Activated CD8-positive, alpha-beta T cell treated with anti-CD3 and anti-CD28 coated beads for 36 hours (primary cell): ENCODE data around the gene CCDC127. TPM values are rescaled to one million over a fixed set of nuclear protein-coding genes. Genes with fewer than 3 reads are reported as not detected.

Experiments
- ATAC-seq: fragments of 200-7000 bp; cut with Tn5 transposase; one replicate; pipeline ENCODE4 v1.10.0; 2021; ENCODE audit warnings: mild to moderate bottlenecking, moderate library complexity
- CTCF ChIA-PET: fragments of 350-600 bp; sonication (Branson Sonifier 250); formaldehyde crosslinking; loops from one replicate; lab custom pipeline; 2021; ENCODE audit warnings: antibody characterized with exemption; lab: Charles Lee
- POLR2A ChIA-PET: fragments of 350-600 bp; sonication (Branson Sonifier 250); formaldehyde crosslinking; loops from one replicate; lab custom pipeline; 2021; ENCODE audit warnings: antibody characterized with exemption; lab: Charles Lee
- DNase-seq: peaks from one replicate; pipeline ENCODE4 v3.0.0-alpha.2; 2020
- H3K27ac Mint-ChIP-seq: one replicate; pipeline ENCODE4 v1.8.0; 2021; ENCODE audit warnings: mild to moderate bottlenecking, mixed read lengths
- H3K27me3 Mint-ChIP-seq: one replicate; pipeline ENCODE4 v1.8.0; 2021; ENCODE audit warnings: mixed read lengths
- H3K36me3 Mint-ChIP-seq: one replicate; pipeline ENCODE4 v1.8.0; 2021; ENCODE audit warnings: low read depth, mixed read lengths
- H3K4me1 Mint-ChIP-seq: one replicate; pipeline ENCODE4 v1.8.0; 2021; ENCODE audit warnings: low read depth, mixed read lengths
- H3K4me3 Mint-ChIP-seq: one replicate; pipeline ENCODE4 v1.8.0; 2021; ENCODE audit warnings: mild to moderate bottlenecking, moderate library complexity, mixed read lengths
- H3K9me3 Mint-ChIP-seq: one replicate; pipeline ENCODE4 v1.8.0; 2021; ENCODE audit warnings: mixed read lengths
- CTCF ChIP-seq: fragments of 200-600 bp; IDR thresholded peaks from one replicate; pipeline ENCODE4 v1.8.0; 2022; ENCODE audit warnings: antibody characterized with exemption, mild to moderate bottlenecking
- intact Hi-C: fragments of 100-400 bp; cut with micrococcal nuclease; formaldehyde crosslinking; loops from one replicate; pipeline ENCODE4 v1.10.0; 2022
- total RNA-seq, 2 experiments: library from RNA; stranded (reverse); gene quantifications; one replicate each; pipeline ENCODE4 v1.2.3, GENCODE V29; 2021

CCDC127 gene
- total RNA-seq, 2 experiments from 2014 or later = 4.2 to 4.3 TPM

- no peak for DNase-seq
- no peak for TF ChIP-seq CTCF
- H3K4me1 Mint-ChIP-seq = peaks cover 13% of the 10 kb centered on the region
- POLR2A ChIA-PET = interaction anchor here (1.2 kb wide), 1 partner anchor 11 kb away, joined by 3 read pairs; the partner anchor contains the start of genes CCDC127 and SDHA
- peaks cover 20% of the 10 kb centered on the region for H3K36me3 Mint-ChIP-seq
- no peak overlapping the region for H3K4me3 Mint-ChIP-seq
- CTCF ChIA-PET = interaction anchor here (2.6 kb wide), 1 partner anchor 19 kb away, joined by 7 read pairs; no protein-coding TSS in a partner anchor
- no peak for ATAC-seq
- H3K27me3 Mint-ChIP-seq = no peaks in the 10 kb centered on the region
- intact Hi-C loops = no loop called here
- H3K27ac Mint-ChIP-seq = no peak overlapping the region
- no peaks in the 10 kb centered on the region for H3K9me3 Mint-ChIP-seq
These were observed 10.4 kb downstream of the CCDC127 start for GRCh38 chr5:207599-207998.

- CTCF ChIA-PET = interaction anchor here (2.6 kb wide), 1 partner anchor 18 kb away, joined by 7 read pairs; no protein-coding TSS in a partner anchor
- Mint-ChIP-seq H3K27me3 (no peaks in the 10 kb centered on the region), H3K9me3 (no peaks in the 10 kb centered on the region), H3K4me1 (peaks cover 13% of the 10 kb centered on the region), H3K36me3 (peaks cover 21% of the 10 kb centered on the region), H3K27ac (no peak overlapping the region), H3K4me3 (no peak overlapping the region)
- no peak for TF ChIP-seq CTCF
- DNase-seq (no peak), ATAC-seq (no peak)
- POLR2A ChIA-PET = interaction anchor here (1.2 kb wide), 1 partner anchor 11 kb away, joined by 3 read pairs; the partner anchor contains the start of genes CCDC127 and SDHA
- intact Hi-C loops = no loop called here
These were observed 10.9 kb downstream of the CCDC127 start for GRCh38 chr5:206927-207536.

- intact Hi-C loops = no loop called here
- peaks cover 21% of the 10 kb centered on the region for H3K36me3 Mint-ChIP-seq
- TF ChIP-seq CTCF = no peak
- DNase-seq (no peak), ATAC-seq (no peak)
- POLR2A ChIA-PET = no interaction called here
- no peaks in the 10 kb centered on the region for H3K27me3 Mint-ChIP-seq
- CTCF ChIA-PET = interaction anchor here (1.2 to 2.6 kb wide), 2 partner anchors 18 kb away, joined by 3 to 7 read pairs; no protein-coding TSS in a partner anchor
- no peaks in the 10 kb centered on the region for H3K9me3 Mint-ChIP-seq
- H3K4me3 Mint-ChIP-seq = no peak overlapping the region
- peaks cover 13% of the 10 kb centered on the region for H3K4me1 Mint-ChIP-seq
- H3K27ac Mint-ChIP-seq = no peak overlapping the region
These were observed 11.5 kb downstream of the CCDC127 start for GRCh38 chr5:206406-206805.

GRCh38 chr5:204966-205670, 12.8 kb downstream of the CCDC127 start:
- no peak overlapping the region for H3K4me3 Mint-ChIP-seq
- peaks cover 9% of the 10 kb centered on the region for H3K4me1 Mint-ChIP-seq
- ATAC-seq = no peak
- DNase-seq = no peak
- H3K27me3 Mint-ChIP-seq = no peaks in the 10 kb centered on the region
- no peaks in the 10 kb centered on the region for H3K9me3 Mint-ChIP-seq
- intact Hi-C loops = no loop called here
- POLR2A ChIA-PET = no interaction called here
- H3K36me3 Mint-ChIP-seq = peaks cover 21% of the 10 kb centered on the region
- no peak overlapping the region for H3K27ac Mint-ChIP-seq
- TF ChIP-seq CTCF = no peak
- CTCF ChIA-PET = interaction anchor here (1.2 kb wide), 1 partner anchor 16 kb away, joined by 3 read pairs; no protein-coding TSS in a partner anchor

- Mint-ChIP-seq H3K27me3 (no peaks in the 10 kb centered on the region), H3K36me3 (peaks cover 21% of the 10 kb centered on the region), H3K4me1 (peaks cover 4% of the 10 kb centered on the region), H3K27ac (no peak overlapping the region), H3K9me3 (no peaks in the 10 kb centered on the region), H3K4me3 (no peak overlapping the region)
- ATAC-seq (no peak), DNase-seq (no peak)
- intact Hi-C loops = no loop called here
- ChIA-PET POLR2A (no interaction called here), CTCF (interaction anchor here (4.8 kb wide), 1 partner anchor 14 kb away, joined by 21 read pairs; the partner anchor contains the start of gene LRRC14B)
- TF ChIP-seq CTCF = no peak
These were observed 13.5 kb downstream of the CCDC127 start for GRCh38 chr5:204462-204861.
